SK-N-MC (cell line): ENCODE results near the gene TNRC6B.

Source experiments
- EZH2 ChIP-seq: fragments of 200-600 bp; sonication (generic); IDR thresholded peaks from one replicate; pipeline ENCODE4 v1.6.1; 2017; ENCODE audit warnings: antibody characterized with exemption
- POLR2AphosphoS5 ChIP-seq: IDR thresholded peaks from 2 replicates; pipeline ENCODE4 v1.6.1; 2012; ENCODE audit warnings: mild to moderate bottlenecking, low read depth, low read length, borderline replicate concordance

DNA sequence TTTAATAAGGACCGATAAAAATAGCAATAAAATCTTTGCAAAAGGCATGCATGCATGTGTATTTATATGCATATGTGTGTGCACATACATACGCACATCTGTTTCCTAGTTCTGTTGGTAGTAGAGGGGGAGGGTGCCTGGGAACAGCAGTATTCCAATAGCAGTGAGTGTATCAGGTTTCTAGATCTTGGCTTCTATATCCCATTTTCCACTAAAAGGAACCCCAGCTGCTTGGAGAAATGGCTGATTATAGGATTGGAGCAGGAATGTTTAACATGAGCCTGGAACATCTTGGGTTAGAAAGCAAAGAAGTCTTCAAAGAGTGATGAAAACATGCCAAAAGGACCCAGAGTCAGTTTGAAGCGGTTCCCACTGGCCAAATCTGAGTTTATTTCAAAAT, 21.0 kb downstream of the TNRC6B start:
- no peak for TF ChIP-seq POLR2AphosphoS5
- TF ChIP-seq EZH2, result no peak
